GM10847 (cell line): Measurements from ENCODE around the gene TMED6.

ENCODE experiments used
- POLR2A ChIP-seq: IDR thresholded peaks from 2 replicates; pipeline ENCODE4 v1.6.1; 2011; ENCODE audit not compliant: insufficient read length; ENCODE audit errors: extremely low read depth

TMED6 gene

DNA sequence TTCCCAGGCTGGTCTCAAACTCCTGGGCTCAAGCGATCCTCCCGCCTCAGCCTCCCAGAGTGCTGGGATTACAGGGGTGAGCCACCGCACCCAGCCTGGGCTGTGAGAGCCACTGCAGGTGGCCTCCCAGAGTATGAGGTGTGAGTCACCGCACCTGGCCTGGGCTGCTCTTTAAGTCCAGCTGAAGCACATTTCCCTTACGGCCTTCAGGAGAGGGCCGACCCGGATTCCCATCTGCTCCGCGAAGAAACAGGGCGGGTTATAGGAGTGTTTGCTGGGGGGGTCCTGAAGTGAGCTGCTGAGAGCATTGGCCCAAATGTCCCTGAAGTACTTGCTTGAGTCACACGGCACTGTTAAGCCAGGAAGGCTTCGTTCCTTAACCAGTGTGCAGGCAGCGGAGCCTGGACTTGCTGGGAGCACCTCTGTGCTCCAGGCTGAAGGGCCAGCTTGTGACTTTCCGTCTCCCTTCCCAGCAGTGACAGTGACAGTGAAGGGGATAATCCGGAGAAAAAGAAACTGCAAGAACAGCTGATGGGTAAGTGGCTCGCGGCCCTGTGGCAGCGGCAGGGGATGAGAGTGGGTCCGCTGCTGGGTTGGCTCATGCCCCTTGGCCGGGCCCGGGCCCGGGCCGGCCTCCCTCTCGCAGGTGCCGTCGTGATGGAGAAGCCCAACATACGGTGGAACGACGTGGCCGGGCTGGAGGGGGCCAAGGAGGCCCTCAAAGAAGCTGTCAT, 33.2 kb downstream of the TMED6 start:
- no peak for TF ChIP-seq POLR2A

DNA sequence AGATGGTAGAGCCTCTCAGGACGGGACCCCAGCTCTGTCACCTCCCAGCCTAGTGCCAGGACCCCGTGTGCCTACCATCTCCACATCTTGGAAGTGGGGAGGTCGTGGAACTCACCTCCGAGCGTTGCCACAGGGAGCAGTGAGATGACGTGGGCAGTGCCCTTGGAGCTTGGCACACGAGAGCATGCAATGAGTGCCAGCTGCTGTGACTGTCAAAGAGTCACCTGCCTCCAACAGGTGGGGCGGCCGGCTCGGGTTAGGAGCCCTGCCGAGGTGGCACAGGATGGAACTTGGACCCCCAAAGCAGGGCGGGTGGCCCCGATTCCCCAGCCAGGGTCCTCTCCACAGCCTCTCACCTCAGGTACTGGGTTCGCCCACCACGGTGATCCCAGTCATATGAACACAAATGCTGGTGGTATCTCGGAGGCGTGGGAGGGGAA, 35.0 kb downstream of the TMED6 start:
- TF ChIP-seq POLR2A: no peak

DNA sequence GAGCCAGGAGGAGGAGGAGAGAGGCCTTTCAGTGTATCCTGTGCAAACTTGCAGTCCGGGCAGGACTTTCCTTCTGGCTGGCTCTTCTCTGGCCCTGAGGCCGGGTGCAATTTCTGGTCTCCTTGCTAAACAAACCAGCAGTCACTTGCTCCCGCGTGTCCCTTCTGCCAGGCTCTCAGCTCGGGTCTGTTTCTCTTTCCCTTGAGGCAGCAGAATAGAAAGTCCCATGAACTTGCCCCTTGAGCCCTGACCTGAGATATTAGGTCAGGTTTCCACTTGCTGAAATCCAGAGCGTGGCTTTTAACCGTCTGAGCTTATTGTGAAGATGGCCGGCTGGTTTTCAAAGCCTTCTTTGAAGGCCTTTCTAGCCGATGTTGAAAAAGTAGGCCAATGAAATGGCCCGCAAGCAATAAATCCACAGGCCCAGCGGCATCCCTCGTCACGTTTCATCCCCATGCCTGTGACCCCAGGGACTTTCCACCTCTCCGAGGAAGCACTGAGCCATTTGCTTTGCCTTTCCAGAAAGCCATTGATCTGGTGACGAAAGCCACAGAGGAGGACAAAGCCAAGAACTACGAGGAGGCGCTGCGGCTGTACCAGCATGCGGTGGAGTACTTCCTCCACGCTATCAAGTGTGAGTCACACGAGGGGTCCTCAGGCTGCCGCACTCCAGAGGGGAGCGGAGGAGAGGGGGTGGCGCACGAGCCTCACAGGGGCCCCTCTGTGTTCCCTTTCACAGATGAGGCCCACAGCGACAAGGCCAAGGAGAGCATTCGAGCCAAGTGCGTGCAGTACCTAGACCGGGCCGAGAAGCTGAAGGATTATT, 35.9 kb downstream of the TMED6 start:
- TF ChIP-seq POLR2A: no peak

- no peak for TF ChIP-seq POLR2A
Measured at GRCh38 chr16:69314534-69314933, 37.1 kb downstream of the TMED6 start.

DNA sequence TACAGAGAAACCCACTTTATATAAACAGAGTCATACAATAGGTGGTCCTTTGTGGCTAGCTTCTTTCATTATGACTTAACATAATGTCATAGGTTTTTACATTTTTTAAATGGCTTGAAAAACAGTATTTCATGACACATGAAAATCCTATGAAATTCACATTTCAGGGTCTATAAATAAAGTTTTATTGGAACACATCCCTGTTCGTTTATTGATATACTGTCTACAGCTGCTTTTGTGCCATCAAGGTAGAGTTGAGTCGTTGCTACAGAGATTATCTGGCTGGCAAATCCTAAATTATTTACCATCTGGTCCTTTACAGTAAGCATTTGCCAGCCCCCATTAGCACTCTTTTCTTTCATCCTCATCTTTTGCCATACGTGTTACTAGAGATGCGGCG, 38.1 kb downstream of the TMED6 start:
- TF ChIP-seq POLR2A: no peak

GRCh38 chr16:69311533-69312387, 39.8 kb downstream of the TMED6 start:
- TF ChIP-seq POLR2A: no peak

- peak; percentile 69 for TF ChIP-seq POLR2A
Measured at GRCh38 chr16:69310653-69311532, 40.7 kb downstream of the TMED6 start, which contains the start of gene VPS4A. Gene VPS4A (plus strand): TSS chr16:69311350. CDS start chr16:69311512, 162 bp downstream.

DNA sequence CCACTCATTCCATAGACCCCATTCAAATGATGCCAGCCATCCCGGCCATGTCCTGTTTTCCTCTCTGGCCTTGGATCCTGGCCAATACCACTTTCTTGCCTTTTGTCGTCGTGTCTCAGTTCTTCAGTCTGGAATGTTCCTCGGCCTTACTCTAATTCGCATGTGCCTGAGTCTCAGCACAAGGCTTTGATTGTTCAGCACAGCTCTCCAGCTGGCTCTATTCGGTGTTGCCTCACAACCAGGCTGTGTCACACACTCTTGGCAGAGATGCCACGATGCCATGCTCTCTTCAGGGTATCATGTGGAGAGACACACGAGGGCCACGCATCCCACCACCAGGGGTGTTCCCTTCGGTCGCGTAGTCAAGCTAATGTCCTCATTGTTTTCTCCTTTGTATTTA, 42.3 kb downstream of the TMED6 start:
- no peak for TF ChIP-seq POLR2A

DNA sequence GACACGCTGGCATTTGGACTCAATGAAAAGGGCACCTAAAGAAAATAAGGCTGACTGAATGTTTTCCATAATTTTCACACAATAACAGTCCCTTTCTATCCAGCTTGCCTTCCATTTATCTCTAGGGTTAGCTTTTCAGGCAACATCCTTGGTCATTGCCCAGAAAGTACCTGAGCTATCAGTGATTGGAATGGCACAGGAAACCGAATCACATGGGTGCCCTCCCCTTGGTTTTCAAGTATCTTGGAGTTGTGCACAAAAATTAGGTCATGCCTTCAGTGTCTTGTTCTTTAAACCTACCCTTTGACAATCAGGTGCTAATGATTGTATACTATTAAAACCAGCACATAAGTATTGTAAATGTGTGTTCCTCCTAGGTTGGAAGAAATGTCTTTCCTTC, 43.7 kb downstream of the TMED6 start:
- no peak for TF ChIP-seq POLR2A

DNA sequence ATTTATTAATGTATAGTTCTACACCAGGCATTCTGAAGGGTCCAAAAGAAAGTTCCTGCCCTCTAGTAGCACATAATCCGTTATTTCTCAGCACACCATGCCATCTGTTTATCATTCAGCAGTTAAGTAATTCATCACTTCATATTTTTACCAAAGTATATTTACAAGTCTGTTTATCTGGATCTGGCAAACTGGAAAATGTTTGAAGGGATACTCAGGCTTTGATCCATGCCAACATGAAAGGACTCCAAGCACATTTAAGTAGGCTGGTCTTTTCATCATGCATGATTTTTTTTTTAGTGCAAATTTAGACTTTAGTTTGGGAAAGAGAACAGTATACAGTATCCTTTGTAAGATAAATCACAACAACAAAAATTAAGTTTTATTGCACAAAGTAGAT, 44.5 kb downstream of the TMED6 start:
- TF ChIP-seq POLR2A: no peak

DNA sequence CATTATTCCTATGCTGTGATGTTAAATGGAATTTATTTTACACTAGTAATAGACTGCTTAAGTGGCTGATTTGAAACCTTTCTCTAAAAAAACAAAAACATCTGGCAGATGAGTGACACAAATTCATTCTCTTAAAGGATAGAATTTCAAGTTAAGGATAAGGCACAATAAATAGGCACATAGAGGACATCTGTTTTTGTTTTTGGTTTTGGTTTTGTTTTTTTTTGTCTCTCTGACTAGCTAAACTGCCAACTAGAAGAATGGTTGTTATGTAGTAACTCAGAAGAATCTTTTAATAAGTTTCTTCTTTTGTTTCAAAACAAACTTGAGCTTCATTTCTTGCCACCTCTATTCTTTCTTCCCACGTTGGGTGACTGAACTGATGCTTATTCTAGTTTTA, 45.6 kb downstream of the TMED6 start:
- no peak for TF ChIP-seq POLR2A

DNA sequence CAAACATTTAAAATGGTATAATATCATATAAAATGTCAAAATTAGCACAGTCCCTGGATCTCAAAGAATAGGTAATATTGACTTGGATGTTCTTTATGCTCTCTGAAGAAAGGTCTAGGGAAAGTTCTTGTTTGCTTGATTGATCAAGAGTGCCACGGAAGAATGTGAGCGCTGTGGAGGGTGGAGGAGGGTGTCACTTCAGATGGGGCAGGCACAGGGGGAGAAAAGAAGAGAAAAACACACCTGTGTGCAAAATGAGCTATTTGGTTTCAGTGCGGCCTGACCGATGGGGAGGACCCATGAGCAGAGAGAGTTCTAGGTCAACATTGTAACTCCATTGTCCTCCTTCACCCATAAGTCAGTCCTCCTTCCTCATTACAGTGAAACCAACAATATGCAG, 49.3 kb downstream of the TMED6 start:
- TF ChIP-seq POLR2A: no peak

- no peak for TF ChIP-seq POLR2A
Measured at GRCh38 chr16:69301861-69302260, 49.7 kb downstream of the TMED6 start.

DNA sequence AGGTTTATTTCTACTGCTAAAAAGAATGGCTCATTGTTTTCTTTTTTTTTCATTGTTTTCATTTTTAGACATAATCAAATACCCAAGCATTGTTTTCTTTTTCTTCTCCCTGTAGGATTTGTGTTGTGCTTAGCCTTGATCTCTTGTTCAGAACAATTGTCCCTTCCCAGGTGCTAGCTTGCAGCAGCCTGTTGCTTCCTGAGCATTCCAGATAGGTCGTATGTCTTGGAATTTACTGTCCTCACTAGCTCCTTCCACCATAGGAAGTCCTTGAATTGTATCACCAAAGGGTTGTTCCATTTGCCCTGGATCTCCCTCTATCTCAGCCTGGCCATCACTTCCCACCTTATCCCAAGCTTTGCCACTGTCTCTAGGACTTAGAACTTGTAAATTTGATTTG, 50.4 kb downstream of the TMED6 start:
- no peak for TF ChIP-seq POLR2A
